ENCODE measurements around the gene ITGB2. TPM values are rescaled to one million over a fixed set of nuclear protein-coding genes. Genes with fewer than 3 reads are reported as not detected.

The ITGB2 gene
- polyA plus RNA-seq, 4 donors = 4.5 to 17.1 (median 15.9) TPM

DNA sequence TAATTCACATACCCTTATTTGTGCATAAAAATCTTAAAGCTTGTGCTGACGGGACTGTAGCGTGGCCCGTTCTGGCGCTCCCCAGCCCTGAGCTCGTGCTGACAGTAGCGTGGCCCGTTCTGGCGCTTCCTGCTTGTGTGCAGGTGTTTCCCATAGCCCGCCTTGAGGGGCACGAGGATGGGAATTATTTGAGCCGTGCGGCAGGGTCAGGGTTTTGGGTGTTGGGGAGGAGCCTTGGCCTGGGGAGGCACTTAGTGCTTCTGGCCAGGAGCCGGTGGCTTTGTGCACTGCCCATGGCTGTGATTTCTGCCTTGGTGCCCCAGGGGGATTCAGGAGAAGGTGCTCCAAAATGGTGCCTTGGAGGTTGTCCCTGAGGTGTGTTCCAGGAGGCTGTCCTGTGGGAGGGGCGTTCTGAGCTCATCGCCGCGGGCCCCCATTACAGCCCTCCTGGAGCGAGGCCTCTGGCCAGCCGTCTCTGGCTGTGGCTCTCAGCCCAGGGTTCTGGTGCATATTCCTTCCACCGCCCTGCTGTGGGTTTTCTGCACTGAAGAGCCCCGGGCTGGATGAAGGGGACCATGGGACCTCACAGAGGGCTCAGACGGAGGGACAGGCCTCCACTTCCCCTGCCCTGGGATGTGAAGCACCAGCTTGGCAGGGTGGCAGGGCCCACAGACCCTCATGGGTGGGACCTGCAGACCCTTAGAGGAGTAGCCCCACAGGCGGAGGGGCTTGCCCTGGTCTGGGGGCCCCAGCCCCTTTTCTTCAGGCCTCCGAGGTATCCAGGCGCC, 25.7 kb upstream of the ITGB2 start:
- Histone ChIP-seq H3K4me1 (ENCODE audit: control insufficient read depth in 3 of 3, insufficient read depth in 2 of 3, low read depth in 1 of 3, low read length in 2 of 3) (peaks cover 0 to 4% (median 3%) of the 10 kb centered on the region in 3 donors), H3K36me3 (ENCODE audit: control insufficient read depth in 3 of 3, insufficient read depth in 2 of 3, low read depth in 1 of 3, low read length in 3 of 3) (peaks cover 0 to 76% (median 0%) of the 10 kb centered on the region in 3 donors), H3K27ac (ENCODE audit: low read depth in 1 of 3, low read length in 2 of 3) (no peak overlapping the region), H3K4me3 (ENCODE audit: low read depth in 1 of 3, low read length in 3 of 3) (no peak overlapping the region), H3K27me3 (ENCODE audit: control insufficient read depth in 3 of 3, insufficient read depth in 3 of 3, low read length in 3 of 3) (no peaks in the 10 kb centered on the region), H3K9me3 (ENCODE audit: control insufficient read depth in 2 of 2, insufficient read depth in 1 of 2, low read depth in 1 of 2, low read length in 1 of 2) (no peaks in the 10 kb centered on the region)
- WGBS, 3 donors = 85 to 92% (median 91%) methylated on average over 23 to 25 of the region's 25 CpGs
- no peak for DNase-seq
- no peak for FAIRE-seq

DNA sequence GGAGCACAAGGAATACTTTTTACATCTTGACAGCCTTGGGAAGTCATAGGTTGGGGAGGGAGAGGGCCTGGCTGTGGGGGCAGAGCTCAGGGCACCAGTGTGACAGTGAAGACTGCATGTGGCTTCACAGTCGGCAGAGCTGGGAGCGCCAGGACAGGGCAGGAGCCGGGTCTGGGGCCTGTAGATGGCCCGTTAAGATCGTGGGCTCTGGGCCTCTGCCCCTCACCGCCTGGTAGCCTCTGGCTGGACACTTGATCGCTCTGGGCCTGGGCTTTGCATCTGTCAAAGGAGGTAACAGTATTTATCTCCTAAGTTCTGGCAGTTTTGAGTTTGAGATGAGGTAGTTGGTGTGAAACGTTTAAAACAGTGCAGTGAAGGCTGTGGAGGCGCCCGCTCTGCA, 23.9 kb upstream of the ITGB2 start:
- Histone ChIP-seq H3K9me3 (ENCODE audit: control insufficient read depth in 2 of 2, insufficient read depth in 1 of 2, low read depth in 1 of 2, low read length in 1 of 2) (no peaks in the 10 kb centered on the region), H3K4me1 (ENCODE audit: control insufficient read depth in 3 of 3, insufficient read depth in 2 of 3, low read depth in 1 of 3, low read length in 2 of 3) (peaks cover 0 to 7% (median 4%) of the 10 kb centered on the region in 3 donors), H3K27me3 (ENCODE audit: control insufficient read depth in 3 of 3, insufficient read depth in 3 of 3, low read length in 3 of 3) (no peaks in the 10 kb centered on the region), H3K36me3 (ENCODE audit: control insufficient read depth in 3 of 3, insufficient read depth in 2 of 3, low read depth in 1 of 3, low read length in 3 of 3) (peaks cover 0 to 64% (median 0%) of the 10 kb centered on the region in 3 donors), H3K4me3 (ENCODE audit: low read depth in 1 of 3, low read length in 3 of 3) (no peak overlapping the region), H3K27ac (ENCODE audit: low read depth in 1 of 3, low read length in 2 of 3) (no peak overlapping the region)
- no peak for DNase-seq
- WGBS, 3 donors = 92 to 96% (median 95%) methylated on average over 10 of the region's 10 CpGs
- no peak for FAIRE-seq

DNA sequence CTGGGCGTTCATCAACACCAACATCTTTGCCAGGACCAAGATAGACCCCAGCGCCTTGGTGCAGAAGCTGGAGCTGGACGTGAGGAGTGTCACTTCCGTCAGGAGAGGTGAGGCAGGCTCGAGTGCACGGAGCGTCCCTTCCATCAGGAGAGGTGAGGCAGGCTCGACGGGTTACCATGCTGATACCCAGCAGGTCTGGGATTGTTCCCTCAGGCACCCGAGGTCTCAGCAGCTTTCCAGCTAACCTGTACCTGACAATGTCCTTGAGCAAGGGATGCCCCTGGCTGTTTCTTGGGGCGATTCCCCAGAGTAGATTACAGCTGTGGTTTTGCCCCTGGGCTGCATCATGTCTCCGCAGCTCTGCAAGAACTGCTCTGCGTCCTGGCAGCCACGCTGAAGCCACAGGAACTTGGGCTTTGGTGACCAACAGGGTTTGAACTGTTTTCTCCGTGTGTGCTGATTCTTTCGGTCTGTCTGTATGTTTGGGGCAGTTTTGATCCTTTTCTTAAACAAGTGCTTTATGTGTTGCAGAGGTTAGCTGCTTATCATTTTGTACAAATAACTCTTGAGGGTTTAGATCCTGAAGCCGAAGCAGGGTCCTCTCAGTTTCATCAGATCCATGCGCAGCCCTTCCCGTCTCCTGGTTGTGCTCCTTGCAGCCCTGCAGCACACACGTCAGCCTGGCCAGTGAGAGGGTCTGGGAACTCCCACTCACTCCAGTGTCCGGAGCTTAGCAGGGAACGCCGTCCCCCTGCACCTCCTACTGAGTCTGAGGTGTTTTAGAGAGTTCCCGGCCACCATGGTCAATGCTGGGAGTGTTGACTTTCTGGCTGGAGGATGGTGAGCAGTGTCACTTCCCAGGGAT, 23.2 kb upstream of the ITGB2 start:
- H3K36me3 ChIP-seq (ENCODE audit: control insufficient read depth in 3 of 3, insufficient read depth in 2 of 3, low read depth in 1 of 3, low read length in 3 of 3) = peaks cover 0 to 57% (median 0%) of the 10 kb centered on the region in 3 donors
- H3K27ac ChIP-seq (ENCODE audit: low read depth in 1 of 3, low read length in 2 of 3) = no peak overlapping the region
- H3K4me1 ChIP-seq (ENCODE audit: control insufficient read depth in 3 of 3, insufficient read depth in 2 of 3, low read depth in 1 of 3, low read length in 2 of 3) = peaks cover 0 to 7% (median 7%) of the 10 kb centered on the region in 3 donors
- no peaks in the 10 kb centered on the region for H3K9me3 ChIP-seq (ENCODE audit: control insufficient read depth in 2 of 2, insufficient read depth in 1 of 2, low read depth in 1 of 2, low read length in 1 of 2)
- 89 to 93% (median 93%) methylated on average over 24 of the region's 24 CpGs for WGBS, 3 donors
- no peaks in the 10 kb centered on the region for H3K27me3 ChIP-seq (ENCODE audit: control insufficient read depth in 3 of 3, insufficient read depth in 3 of 3, low read length in 3 of 3)
- FAIRE-seq (no peak), DNase-seq (no peak)
- H3K4me3 ChIP-seq (ENCODE audit: low read depth in 1 of 3, low read length in 3 of 3) = no peak overlapping the region

DNA sequence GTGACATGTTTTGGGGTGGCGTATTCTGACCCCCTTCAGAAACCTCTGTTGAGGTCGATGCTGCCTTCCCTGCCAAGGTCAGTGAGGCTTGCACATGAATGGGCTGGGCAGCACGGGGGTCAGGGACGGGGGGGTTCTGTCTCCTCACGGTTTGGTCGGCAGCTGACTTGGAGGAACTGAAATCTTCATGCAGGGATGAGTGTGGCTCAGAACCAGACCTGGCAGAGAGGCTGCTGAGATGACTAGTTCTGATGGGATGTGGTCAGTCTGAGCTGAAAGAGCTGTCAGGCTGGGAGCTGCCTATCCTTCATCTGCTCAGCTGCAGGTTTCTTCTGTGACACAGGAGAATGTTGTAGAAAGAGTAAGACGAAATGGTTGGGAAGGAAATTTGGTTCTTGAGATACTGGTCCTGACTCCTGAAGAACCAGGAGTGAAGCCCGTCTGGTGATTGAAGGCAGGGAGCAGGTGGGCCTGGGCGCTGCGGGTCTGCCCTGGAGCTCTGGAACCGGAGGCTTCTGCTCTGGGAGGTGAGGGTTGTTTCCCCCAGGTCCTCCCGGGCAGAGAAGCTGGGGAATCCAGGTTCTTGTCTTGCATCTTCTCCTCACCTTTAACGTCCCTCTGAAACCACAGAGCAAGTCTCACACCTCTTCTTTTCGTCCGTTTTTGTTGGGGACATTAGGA, 22.4 kb upstream of the ITGB2 start:
- WGBS, 3 donors = 85 to 86% (median 86%) methylated on average over 15 of the region's 15 CpGs
- DNase-seq = no peak
- no peaks in the 10 kb centered on the region for H3K27me3 ChIP-seq (ENCODE audit: control insufficient read depth in 3 of 3, insufficient read depth in 3 of 3, low read length in 3 of 3)
- H3K4me3 ChIP-seq (ENCODE audit: low read depth in 1 of 3, low read length in 3 of 3) = no peak overlapping the region
- H3K36me3 ChIP-seq (ENCODE audit: control insufficient read depth in 3 of 3, insufficient read depth in 2 of 3, low read depth in 1 of 3, low read length in 3 of 3) = peaks cover 0 to 50% (median 0%) of the 10 kb centered on the region in 3 donors
- H3K9me3 ChIP-seq (ENCODE audit: control insufficient read depth in 2 of 2, insufficient read depth in 1 of 2, low read depth in 1 of 2, low read length in 1 of 2) = no peaks in the 10 kb centered on the region
- peaks cover 0 to 7% (median 7%) of the 10 kb centered on the region in 3 donors for H3K4me1 ChIP-seq (ENCODE audit: control insufficient read depth in 3 of 3, insufficient read depth in 2 of 3, low read depth in 1 of 3, low read length in 2 of 3)
- H3K27ac ChIP-seq (ENCODE audit: low read depth in 1 of 3, low read length in 2 of 3) = no peak overlapping the region
- FAIRE-seq = no peak

GRCh38 chr21:44942566-44942965, 21.9 kb upstream of the ITGB2 start:
- Histone ChIP-seq H3K4me1 (ENCODE audit: control insufficient read depth in 3 of 3, insufficient read depth in 2 of 3, low read depth in 1 of 3, low read length in 2 of 3) (peaks cover 0 to 7% (median 7%) of the 10 kb centered on the region in 3 donors), H3K27me3 (ENCODE audit: control insufficient read depth in 3 of 3, insufficient read depth in 3 of 3, low read length in 3 of 3) (no peaks in the 10 kb centered on the region), H3K9me3 (ENCODE audit: control insufficient read depth in 2 of 2, insufficient read depth in 1 of 2, low read depth in 1 of 2, low read length in 1 of 2) (no peaks in the 10 kb centered on the region), H3K27ac (ENCODE audit: low read depth in 1 of 3, low read length in 2 of 3) (no peak overlapping the region), H3K36me3 (ENCODE audit: control insufficient read depth in 3 of 3, insufficient read depth in 2 of 3, low read depth in 1 of 3, low read length in 3 of 3) (peaks cover 0 to 44% (median 0%) of the 10 kb centered on the region in 3 donors), H3K4me3 (ENCODE audit: low read depth in 1 of 3, low read length in 3 of 3) (no peak overlapping the region)
- DNase-seq (no peak), FAIRE-seq (no peak)
- WGBS, 3 donors = 44 to 64% (median 56%) methylated on average over 2 of the region's 2 CpGs

GRCh38 chr21:44941567-44941966, 20.9 kb upstream of the ITGB2 start:
- Histone ChIP-seq H3K27ac (ENCODE audit: low read depth in 1 of 3, low read length in 2 of 3) (no peak overlapping the region), H3K36me3 (ENCODE audit: control insufficient read depth in 3 of 3, insufficient read depth in 2 of 3, low read depth in 1 of 3, low read length in 3 of 3) (peaks cover 0 to 34% (median 0%) of the 10 kb centered on the region in 3 donors), H3K4me1 (ENCODE audit: control insufficient read depth in 3 of 3, insufficient read depth in 2 of 3, low read depth in 1 of 3, low read length in 2 of 3) (peaks cover 0 to 7% (median 7%) of the 10 kb centered on the region in 3 donors), H3K27me3 (ENCODE audit: control insufficient read depth in 3 of 3, insufficient read depth in 3 of 3, low read length in 3 of 3) (no peaks in the 10 kb centered on the region), H3K9me3 (ENCODE audit: control insufficient read depth in 2 of 2, insufficient read depth in 1 of 2, low read depth in 1 of 2, low read length in 1 of 2) (no peaks in the 10 kb centered on the region), H3K4me3 (ENCODE audit: low read depth in 1 of 3, low read length in 3 of 3) (no peak overlapping the region)
- WGBS, 3 donors = 73 to 85% (median 75%) methylated on average over 8 of the region's 8 CpGs
- no peak for DNase-seq
- FAIRE-seq = no peak

GRCh38 chr21:44940116-44940631, 19.5 kb upstream of the ITGB2 start:
- DNase-seq (peak in 1 of 2 donors; percentile 50), FAIRE-seq (no peak)
- Histone ChIP-seq H3K4me3 (ENCODE audit: low read depth in 1 of 3, low read length in 3 of 3) (peak overlapping the region; percentile 67 to 97 (median 94)), H3K9me3 (ENCODE audit: control insufficient read depth in 2 of 2, insufficient read depth in 1 of 2, low read depth in 1 of 2, low read length in 1 of 2) (no peaks in the 10 kb centered on the region), H3K4me1 (ENCODE audit: control insufficient read depth in 3 of 3, insufficient read depth in 2 of 3, low read depth in 1 of 3, low read length in 2 of 3) (peaks cover 0 to 7% (median 7%) of the 10 kb centered on the region in 3 donors), H3K36me3 (ENCODE audit: control insufficient read depth in 3 of 3, insufficient read depth in 2 of 3, low read depth in 1 of 3, low read length in 3 of 3) (peaks cover 0 to 23% (median 0%) of the 10 kb centered on the region in 3 donors), H3K27me3 (ENCODE audit: control insufficient read depth in 3 of 3, insufficient read depth in 3 of 3, low read length in 3 of 3) (no peaks in the 10 kb centered on the region), H3K27ac (ENCODE audit: low read depth in 1 of 3, low read length in 2 of 3) (peak overlapping the region in 1 of 3 donors; percentile 58)
- WGBS, 3 donors = 0 to 1% (median 1%) methylated on average over 30 to 53 of the region's 53 CpGs

Data from small intestine (tissue), 7 donors.